DOHH2 (cell line): Measurements from ENCODE around the gene ITGB7.
"Not testable (repeated sequence)": the region's sequence is repeated elsewhere in the genome, so short reads cannot be mapped to it uniquely, and the experiment has no call there.

Experiments
- H3F3A ChIP-seq: fragments of 200-600 bp; sonication (generic), shearing (Covaris generic); 2 replicates; pipeline ENCODE4 v1.6.0; 2016; ENCODE audit warnings: antibody characterized with exemption, mild to moderate bottlenecking; ENCODE audit not compliant: control insufficient read depth, insufficient read depth
- H3K27ac ChIP-seq: fragments of 200-600 bp; sonication (generic); 2 replicates; pipeline ENCODE4 v1.5.1; 2014; ENCODE audit warnings: low read depth, mild to moderate bottlenecking, low read length, moderate library complexity
- H3K27me3 ChIP-seq: fragments of 200-600 bp; sonication (generic); 2 replicates; pipeline ENCODE4 v1.6.1; 2014; ENCODE audit warnings: mild to moderate bottlenecking, low read length, mixed read lengths; ENCODE audit not compliant: control insufficient read depth
- H3K36me3 ChIP-seq: fragments of 200-600 bp; sonication (generic); 2 replicates; pipeline ENCODE4 v1.6.1; 2014; ENCODE audit warnings: mild to moderate bottlenecking, low read length, moderate library complexity, mixed read lengths; ENCODE audit not compliant: control insufficient read depth
- H3K4me1 ChIP-seq: fragments of 200-600 bp; sonication (generic); 2 replicates; pipeline ENCODE4 v1.6.1; 2014; ENCODE audit warnings: mild to moderate bottlenecking, low read length, mixed read lengths; ENCODE audit not compliant: control insufficient read depth
- H3K4me2 ChIP-seq: fragments of 200-600 bp; sonication (generic); 2 replicates; pipeline ENCODE4 v1.6.0; 2014; ENCODE audit warnings: mild to moderate bottlenecking, low read length, moderate library complexity
- H3K4me3 ChIP-seq: fragments of 200-600 bp; sonication (generic); 2 replicates; pipeline ENCODE4 v1.5.1; 2014; ENCODE audit warnings: mild to moderate bottlenecking, low read length, mixed read lengths
- H3K79me2 ChIP-seq: fragments of 200-600 bp; sonication (generic); 2 replicates; pipeline ENCODE4 v1.6.1; 2014; ENCODE audit warnings: mild to moderate bottlenecking, low read length, mixed read lengths; ENCODE audit not compliant: control insufficient read depth
- H3K9me2 ChIP-seq: fragments of 200-600 bp; sonication (generic); replicated peaks from 2 replicates; pipeline ENCODE4 v1.6.1; 2014; ENCODE audit warnings: mild to moderate bottlenecking, low read length, mixed read lengths; ENCODE audit not compliant: control insufficient read depth
- H3K9me3 ChIP-seq: fragments of 200-600 bp; sonication (generic); 2 replicates; pipeline ENCODE4 v1.6.1; 2014; ENCODE audit warnings: antibody characterized with exemption, low read length, mixed read lengths; ENCODE audit not compliant: control insufficient read depth, insufficient read depth
- H4K20me1 ChIP-seq: fragments of 200-600 bp; sonication (generic); 2 replicates; pipeline ENCODE4 v1.6.0; 2014; ENCODE audit warnings: low read depth, mild to moderate bottlenecking, antibody characterized with exemption, low read length, moderate library complexity; ENCODE audit not compliant: control insufficient read depth, insufficient read depth
- CTCF ChIP-seq: fragments of 200-600 bp; sonication (generic); IDR thresholded peaks from one replicate; pipeline ENCODE4 v1.5.1; 2014; ENCODE audit warnings: antibody characterized with exemption, mild to moderate bottlenecking, low read depth, low read length; ENCODE audit not compliant: poor library complexity, severe bottlenecking
- EZH2phosphoT487 ChIP-seq: fragments of 200-600 bp; sonication (generic); IDR thresholded peaks from 2 replicates; pipeline ENCODE4 v1.6.1; 2017; ENCODE audit warnings: borderline replicate concordance, mild to moderate bottlenecking, antibody characterized with exemption, low read length, moderate library complexity, mixed read lengths

ITGB7 gene

GRCh38 chr12:53169644-53170043, 37.4 kb downstream of the ITGB7 start:
- H3K27me3 ChIP-seq, result no peaks in the 10 kb centered on the region
- H3K36me3 ChIP-seq, result no peaks in the 10 kb centered on the region
- no peaks in the 10 kb centered on the region for H3K9me2 ChIP-seq
- H3F3A ChIP-seq, result no peaks in the 10 kb centered on the region
- H3K79me2 ChIP-seq, result no peaks in the 10 kb centered on the region
- H3K4me3 ChIP-seq, result no peak overlapping the region
- no peaks in the 10 kb centered on the region for H4K20me1 ChIP-seq
- H3K4me1 ChIP-seq, result no peaks in the 10 kb centered on the region
- H3K4me2 ChIP-seq, result no peak overlapping the region
- H3K9me3 ChIP-seq, result no peaks in the 10 kb centered on the region
- H3K27ac ChIP-seq, result no peak overlapping the region
- TF ChIP-seq CTCF, result no peak
- no peak for TF ChIP-seq EZH2phosphoT487

GRCh38 chr12:53166837-53167236, 40.2 kb downstream of the ITGB7 start:
- no peaks in the 10 kb centered on the region for H3K36me3 ChIP-seq
- H3F3A ChIP-seq, result no peaks in the 10 kb centered on the region
- no peaks in the 10 kb centered on the region for H3K27me3 ChIP-seq
- TF ChIP-seq CTCF, result no peak
- TF ChIP-seq EZH2phosphoT487, result no peak
- no peak overlapping the region for H3K4me3 ChIP-seq
- H3K27ac ChIP-seq, result no peak overlapping the region
- H3K4me2 ChIP-seq, result no peak overlapping the region
- H3K9me2 ChIP-seq, result no peaks in the 10 kb centered on the region
- no peaks in the 10 kb centered on the region for H3K79me2 ChIP-seq
- H3K9me3 ChIP-seq, result no peaks in the 10 kb centered on the region
- H4K20me1 ChIP-seq, result no peaks in the 10 kb centered on the region
- H3K4me1 ChIP-seq, result no peaks in the 10 kb centered on the region

- H4K20me1 ChIP-seq, H3K27ac ChIP-seq: not testable (repeated sequence)
These were observed 44.0 kb downstream of the ITGB7 start for GRCh38 chr12:53163008-53163407.

GRCh38 chr12:53161119-53161911, 45.7 kb downstream of the ITGB7 start:
- H3K4me1 ChIP-seq, result peaks cover 10% of the 10 kb centered on the region

More at GRCh38 chr12:53163008-53163407, 44.0 kb downstream of the ITGB7 start:
- not testable (repeated sequence) for H3K27me3 ChIP-seq, H3F3A ChIP-seq, H3K79me2 ChIP-seq, H3K36me3 ChIP-seq, H3K4me2 ChIP-seq, H3K9me2 ChIP-seq, H3K9me3 ChIP-seq, H3K4me3 ChIP-seq
- peaks cover 10% of the 10 kb centered on the region for H3K4me1 ChIP-seq

More at GRCh38 chr12:53161119-53161911, 45.7 kb downstream of the ITGB7 start:
- H3K36me3 ChIP-seq, result no peaks in the 10 kb centered on the region
- no peaks in the 10 kb centered on the region for H3K79me2 ChIP-seq
- no peak overlapping the region for H3K4me2 ChIP-seq
- no peaks in the 10 kb centered on the region for H3K9me2 ChIP-seq
- peaks cover 3% of the 10 kb centered on the region; the same call in 1 of the 2 replicates for H3F3A ChIP-seq
- H3K9me3 ChIP-seq, result no peaks in the 10 kb centered on the region
- TF ChIP-seq EZH2phosphoT487, result no peak
- TF ChIP-seq CTCF, result no peak
- H3K4me3 ChIP-seq, result no peak overlapping the region
- no peaks in the 10 kb centered on the region for H3K27me3 ChIP-seq
- H4K20me1 ChIP-seq, result no peaks in the 10 kb centered on the region
- H3K27ac ChIP-seq, result no peak overlapping the region
